Gastroesophageal sphincter (tissue), 4 donors: Measurements from ENCODE around the gene GALNT9. TPM values are rescaled to one million over a fixed set of nuclear protein-coding genes. Genes with fewer than 3 reads are reported as not detected.

ENCODE experiments used
- ATAC-seq: fragments of 150-250 bp; one replicate; pipeline ENCODE4 v1.9.1; 2016; ENCODE audit warnings: mild to moderate bottlenecking, moderate library complexity
- H3K27ac ChIP-seq, 4 donors: fragments of 200-600 bp; sonication (generic) in 3 of 4; 1 replicate in 3 of 4; 2 replicates in 1 of 4; pipeline ENCODE4 v1.5.1; 2016 to 2019
- H3K27me3 ChIP-seq: fragments of 200-600 bp; sonication (generic); one replicate; pipeline ENCODE4 v1.5.1; 2019
- H3K36me3 ChIP-seq, 2 donors: fragments of 200-600 bp; sonication (generic); one replicate each; pipeline ENCODE4 v1.5.1; 2019; ENCODE audit warnings: control low read depth in 1 of 2
- H3K4me1 ChIP-seq, 3 donors: fragments of 200-600 bp; sonication (generic); 1 replicate in 2 of 3; 2 replicates in 1 of 3; pipeline ENCODE4 v1.5.1; 2016 to 2019; ENCODE audit warnings: control low read depth in 2 of 3
- H3K4me3 ChIP-seq, 2 donors: fragments of 200-600 bp; sonication (generic); one replicate each; pipeline ENCODE4 v1.5.1; 2019; ENCODE audit warnings: mild to moderate bottlenecking in 1 of 2, moderate library complexity in 1 of 2
- H3K9me3 ChIP-seq, 3 donors: fragments of 200-600 bp; sonication (generic); one replicate each; pipeline ENCODE4 v1.5.1; 2017 to 2019; ENCODE audit warnings: control low read depth in 2 of 3
- EP300 ChIP-seq: sonication (generic); formaldehyde crosslinking; IDR thresholded peaks from one replicate; pipeline ENCODE4 v1.6.1; 2017; ENCODE audit warnings: antibody characterized with exemption, mild to moderate bottlenecking
- POLR2A ChIP-seq, 2 donors: fragments of 450-650 bp; IDR thresholded peaks; one replicate each; pipeline ENCODE4 v1.6.1; 2017; ENCODE audit warnings: antibody characterized with exemption in 2 of 2, mild to moderate bottlenecking in 2 of 2, moderate library complexity in 1 of 2
- POLR2AphosphoS5 ChIP-seq: sonication (generic); formaldehyde crosslinking; IDR thresholded peaks from one replicate; pipeline ENCODE4 v1.6.1; 2017; ENCODE audit warnings: antibody characterized with exemption
- WGBS, 2 donors: methylation state at CpG; one replicate each; pipeline ENCODE4 v1.1.5; 2018; ENCODE audit warnings: low coverage in 1 of 2; 5-methylcytosine and 5-hydroxymethylcytosine counted together
- total RNA-seq, 4 donors: library from RNA; depleted of rRNA; stranded (reverse); fragments of >200 nt; gene quantifications; one replicate each; pipeline ENCODE4 v1.1.0, GENCODE V29; 2016
- TF ChIP-seq, protein P1 (sequence below), 4 experiments: fragments of 200-600 bp in 2 of 4; fragments of 450-650 bp in 2 of 4; sonication (generic) in 1 of 4; IDR thresholded peaks; one replicate each; pipeline ENCODE4 v1.5.1; 2017 to 2019; ENCODE audit warnings: antibody characterized with exemption in 4 of 4, mild to moderate bottlenecking in 2 of 4, moderate library complexity in 2 of 4

GALNT9 gene
- total RNA-seq, 4 donors from 2014 or later: 2.0 TPM; not detected in 3

DNA sequence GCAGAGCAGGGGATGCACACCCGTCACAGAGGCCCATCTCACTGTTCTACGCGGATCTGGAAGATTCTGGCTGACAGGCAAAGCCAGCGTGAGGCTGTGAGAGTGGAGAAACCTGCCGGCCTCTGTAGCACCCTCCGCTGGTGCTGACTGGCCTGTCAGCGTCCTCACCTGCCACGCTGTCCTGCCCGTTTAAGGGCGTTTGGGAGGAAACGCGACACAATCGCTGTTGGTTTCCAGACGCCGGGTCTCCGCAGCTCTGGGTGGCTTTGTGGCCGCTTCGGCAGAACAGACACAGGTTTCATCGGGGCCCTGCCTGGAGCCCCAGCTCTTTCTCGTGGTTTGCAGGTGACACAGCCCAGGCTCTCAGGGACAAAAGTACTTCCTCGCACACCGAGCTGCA, 114.5 kb downstream of the GALNT9 start:
- Histone ChIP-seq H3K27me3 (peaks cover 54% of the 10 kb centered on the region), H3K36me3 (no peaks in the 10 kb centered on the region), H3K4me1 (no peaks in the 10 kb centered on the region), H3K27ac (no peak overlapping the region), H3K4me3 (no peak overlapping the region), H3K9me3 (no peaks in the 10 kb centered on the region)
- TF ChIP-seq POLR2AphosphoS5: no peak
- WGBS, 2 donors: no CpG with 5 or more reads among the region's 22 CpGs
- ATAC-seq: no peak

DNA sequence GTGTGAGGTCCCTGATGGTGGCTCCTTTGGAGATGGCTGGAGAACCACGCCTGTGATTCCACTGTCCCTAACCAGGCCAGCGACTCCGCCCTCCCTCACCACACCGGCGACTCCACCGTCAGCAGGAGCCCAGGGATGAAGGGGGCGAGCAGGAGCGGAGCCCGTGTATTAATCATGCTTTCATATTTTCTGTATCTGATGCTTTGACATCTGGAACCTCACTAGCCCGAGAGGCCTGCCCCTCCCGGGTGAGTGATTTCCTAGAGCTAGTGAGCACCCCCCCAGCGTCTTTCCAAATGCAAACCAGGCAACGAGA, 115.3 kb downstream of the GALNT9 start:
- Histone ChIP-seq H3K27ac (no peak overlapping the region), H3K4me1 (no peaks in the 10 kb centered on the region), H3K4me3 (no peak overlapping the region), H3K27me3 (peaks cover 47% of the 10 kb centered on the region), H3K9me3 (peaks cover 0 to under 1% (median 0%) of the 10 kb centered on the region in 3 donors), H3K36me3 (no peaks in the 10 kb centered on the region)
- 58% methylated on average over 4 of the region's 13 CpGs; no CpG with 5 or more reads in 1 of the 2 donors for WGBS, 2 donors
- TF ChIP-seq EP300 (no peak), POLR2A (IDR thresholded peaks at IDR 0.05) (no peak)
- ATAC-seq: no peak

DNA sequence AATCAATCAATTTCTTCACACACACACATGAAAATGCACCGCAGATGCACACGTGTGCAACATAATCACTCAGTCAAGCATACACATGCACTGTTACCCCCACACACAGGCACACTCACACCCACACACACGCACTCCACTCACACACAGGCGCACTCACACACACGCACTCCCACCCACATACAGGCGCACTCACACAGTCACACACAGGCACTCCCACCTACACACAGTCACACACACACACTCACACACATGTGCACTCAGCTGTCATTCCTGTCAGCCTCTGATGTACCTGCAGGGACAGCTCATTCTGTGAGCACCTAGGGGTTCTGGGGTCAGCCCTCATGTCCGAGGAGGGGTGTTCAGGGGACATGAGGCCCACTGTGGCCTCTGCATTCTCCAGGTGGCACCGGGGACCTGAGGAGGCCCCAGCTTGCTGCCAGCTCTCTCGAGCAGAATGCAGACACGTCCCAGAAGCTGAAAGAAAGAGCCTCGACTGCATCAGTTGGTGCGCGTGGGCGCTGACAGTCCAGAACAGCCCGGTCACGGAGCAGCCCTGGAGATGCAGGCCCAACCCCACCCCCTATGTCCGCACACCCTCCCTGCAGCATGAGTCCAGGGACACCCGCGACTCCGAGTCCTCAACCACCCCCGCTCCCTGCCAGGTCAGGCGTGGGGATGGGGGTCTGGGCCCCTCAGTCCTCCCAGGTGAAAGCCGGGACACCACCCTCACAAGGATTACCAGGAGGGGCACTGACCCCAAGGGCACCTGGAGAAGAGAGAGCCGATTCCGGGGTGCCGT, 115.8 kb downstream of the GALNT9 start:
- Histone ChIP-seq H3K36me3 (no peaks in the 10 kb centered on the region), H3K27ac (no peak overlapping the region), H3K4me3 (no peak overlapping the region), H3K4me1 (no peaks in the 10 kb centered on the region), H3K9me3 (peaks cover 0 to 6% (median 0%) of the 10 kb centered on the region in 3 donors), H3K27me3 (peaks cover 47% of the 10 kb centered on the region)
- 76 to 97% methylated on average over 4 to 6 of the region's 26 CpGs for WGBS, 2 donors
- no peak for ATAC-seq
- TF ChIP-seq, protein P1, sequence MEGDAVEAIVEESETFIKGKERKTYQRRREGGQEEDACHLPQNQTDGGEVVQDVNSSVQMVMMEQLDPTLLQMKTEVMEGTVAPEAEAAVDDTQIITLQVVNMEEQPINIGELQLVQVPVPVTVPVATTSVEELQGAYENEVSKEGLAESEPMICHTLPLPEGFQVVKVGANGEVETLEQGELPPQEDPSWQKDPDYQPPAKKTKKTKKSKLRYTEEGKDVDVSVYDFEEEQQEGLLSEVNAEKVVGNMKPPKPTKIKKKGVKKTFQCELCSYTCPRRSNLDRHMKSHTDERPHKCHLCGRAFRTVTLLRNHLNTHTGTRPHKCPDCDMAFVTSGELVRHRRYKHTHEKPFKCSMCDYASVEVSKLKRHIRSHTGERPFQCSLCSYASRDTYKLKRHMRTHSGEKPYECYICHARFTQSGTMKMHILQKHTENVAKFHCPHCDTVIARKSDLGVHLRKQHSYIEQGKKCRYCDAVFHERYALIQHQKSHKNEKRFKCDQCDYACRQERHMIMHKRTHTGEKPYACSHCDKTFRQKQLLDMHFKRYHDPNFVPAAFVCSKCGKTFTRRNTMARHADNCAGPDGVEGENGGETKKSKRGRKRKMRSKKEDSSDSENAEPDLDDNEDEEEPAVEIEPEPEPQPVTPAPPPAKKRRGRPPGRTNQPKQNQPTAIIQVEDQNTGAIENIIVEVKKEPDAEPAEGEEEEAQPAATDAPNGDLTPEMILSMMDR (IDR thresholded peaks at IDR 0.05): no peak
- TF ChIP-seq POLR2AphosphoS5 (no peak), EP300 (no peak), POLR2A (IDR thresholded peaks at IDR 0.05) (no peak)

DNA sequence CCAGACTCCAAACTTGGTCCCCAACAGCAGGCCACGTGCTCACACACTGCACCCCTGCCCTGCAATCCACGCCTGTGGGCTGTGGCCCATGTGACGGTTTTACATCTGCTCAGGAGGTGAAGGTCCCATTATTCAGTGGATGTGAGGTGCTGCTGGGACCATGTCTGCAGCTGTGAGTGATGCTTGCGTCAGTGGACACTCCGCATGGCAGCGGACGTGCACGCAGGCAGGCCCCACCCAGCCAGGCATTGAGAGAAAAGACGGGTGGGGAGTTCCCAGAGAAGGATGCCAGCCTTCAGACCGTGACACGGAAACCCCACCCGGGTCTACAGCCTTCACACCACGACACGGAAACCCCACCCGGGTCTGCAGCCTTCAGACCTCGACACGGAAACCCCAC, 117.6 kb downstream of the GALNT9 start:
- 95% methylated on average over 4 of the region's 17 CpGs; no CpG with 5 or more reads in 1 of the 2 donors for WGBS, 2 donors
- TF ChIP-seq, protein P1 (IDR thresholded peaks at IDR 0.05): no peak
- TF ChIP-seq POLR2AphosphoS5: no peak
- no peak for TF ChIP-seq EP300
- TF ChIP-seq POLR2A (IDR thresholded peaks at IDR 0.05): no peak
- no peak overlapping the region for H3K4me3 ChIP-seq
- peaks cover 0 to 15% (median 0%) of the 10 kb centered on the region in 3 donors for H3K9me3 ChIP-seq
- peaks cover 47% of the 10 kb centered on the region for H3K27me3 ChIP-seq
- no peaks in the 10 kb centered on the region for H3K36me3 ChIP-seq
- H3K27ac ChIP-seq: no peak overlapping the region
- no peaks in the 10 kb centered on the region for H3K4me1 ChIP-seq
- no peak for ATAC-seq

DNA sequence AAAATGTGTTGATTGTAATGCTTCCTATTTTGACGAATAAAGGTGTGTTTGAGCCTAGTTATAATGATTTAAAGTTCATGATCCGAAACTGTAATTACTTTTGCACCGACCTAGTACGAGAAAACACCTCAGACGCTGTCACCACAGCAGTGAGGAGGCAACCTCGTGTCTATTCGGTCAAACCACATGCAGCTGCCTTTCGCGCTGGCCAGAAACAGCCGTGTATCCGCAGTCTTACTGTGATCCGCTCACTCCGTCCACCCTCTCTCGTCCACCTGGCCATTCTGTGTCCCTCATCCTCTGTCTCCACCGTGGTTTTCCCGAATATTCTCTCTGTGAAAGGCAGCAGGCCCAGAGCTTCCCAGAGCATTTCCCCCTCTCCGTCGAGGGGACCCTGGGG, 118.1 kb downstream of the GALNT9 start:
- no peaks in the 10 kb centered on the region for H3K36me3 ChIP-seq
- 90 to 93% methylated on average over 13 to 16 of the region's 18 CpGs for WGBS, 2 donors

More for the DNA sequence above, 118.1 kb downstream of the GALNT9 start:
- no peak for TF ChIP-seq POLR2AphosphoS5
- TF ChIP-seq, protein P1 (IDR thresholded peaks at IDR 0.05): no peak
- TF ChIP-seq POLR2A (IDR thresholded peaks at IDR 0.05): no peak
- TF ChIP-seq EP300: no peak
- peaks cover 0 to 15% (median 0%) of the 10 kb centered on the region in 3 donors for H3K9me3 ChIP-seq
- H3K27me3 ChIP-seq: peaks cover 47% of the 10 kb centered on the region
- no peak overlapping the region for H3K4me3 ChIP-seq
- no peak for ATAC-seq
- H3K4me1 ChIP-seq: no peaks in the 10 kb centered on the region
- no peak overlapping the region for H3K27ac ChIP-seq
